Activated T-helper 1 cell treated with Interleukin-2 at 50 U/mL for 16 hours (primary cell): ENCODE data around the gene SNX18.

ENCODE experiments used
- DNase-seq: peaks from one replicate; pipeline ENCODE4 v3.0.0-alpha.2; 2020; ENCODE audit warnings: low read depth

SNX18 gene

GRCh38 chr5:54541823-54542783 lies 24.5 kb downstream of the SNX18 start:
- no peak for DNase-seq

GRCh38 chr5:54544044-54544443 lies 26.5 kb downstream of the SNX18 start:
- no peak for DNase-seq

- no peak for DNase-seq
Observed at GRCh38 chr5:54545796-54546195, 28.2 kb downstream of the SNX18 start.

GRCh38 chr5:54547711-54548250 lies 30.2 kb downstream of the SNX18 start:
- DNase-seq, result no peak

GRCh38 chr5:54548565-54548964 lies 31.0 kb downstream of the SNX18 start:
- DNase-seq, result no peak

- no peak for DNase-seq
Observed at GRCh38 chr5:54551292-54551691, 33.7 kb downstream of the SNX18 start.

- DNase-seq, result no peak
Observed at GRCh38 chr5:54551926-54552325, 34.4 kb downstream of the SNX18 start.

- DNase-seq, result no peak
Observed at GRCh38 chr5:54552446-54552845, 34.9 kb downstream of the SNX18 start.

GRCh38 chr5:54553659-54554207 lies 36.2 kb downstream of the SNX18 start:
- DNase-seq, result no peak

GRCh38 chr5:54556141-54556540 lies 38.6 kb downstream of the SNX18 start:
- no peak for DNase-seq

GRCh38 chr5:54558362-54558761 lies 40.8 kb downstream of the SNX18 start:
- no peak for DNase-seq

- DNase-seq, result no peak
Observed at GRCh38 chr5:54561651-54562050, 44.1 kb downstream of the SNX18 start.

- DNase-seq, result no peak
Observed at GRCh38 chr5:54563083-54563761, 45.7 kb downstream of the SNX18 start.

GRCh38 chr5:54567996-54568395 lies 50.4 kb downstream of the SNX18 start:
- DNase-seq, result no peak

- DNase-seq, result no peak
Observed at GRCh38 chr5:54570916-54571315, 53.4 kb downstream of the SNX18 start.

- no peak for DNase-seq
Observed at GRCh38 chr5:54571462-54571861, 53.9 kb downstream of the SNX18 start.

- no peak for DNase-seq
Observed at GRCh38 chr5:54573812-54574489, 56.4 kb downstream of the SNX18 start.

GRCh38 chr5:54577528-54577927 lies 60.0 kb downstream of the SNX18 start:
- no peak for DNase-seq

- no peak for DNase-seq
Observed at GRCh38 chr5:54577937-54578653, 60.5 kb downstream of the SNX18 start.

- no peak for DNase-seq
Observed at GRCh38 chr5:54579591-54580295, 62.2 kb downstream of the SNX18 start.
